ENCODE results near the gene POLR2H. TPM values are rescaled to one million over a fixed set of nuclear protein-coding genes. Genes with fewer than 3 reads are reported as not detected.

Gene POLR2H
- total and polyA plus RNA-seq, 8 donors = 14.0 to 273 (median 110) TPM

- WGBS, 5 donors = 69 to 74% (median 72%) methylated on average over 6 to 7 of the region's 7 CpGs
- peaks cover 0 to 68% (median 32%) of the 10 kb centered on the region in 3 donors for H3K27me3 ChIP-seq
- no peak within 1 kb of the TSS for H3K4me3 ChIP-seq
- H3K27ac ChIP-seq = peak within 1 kb of the TSS; percentile 14 to 79 (median 71)
- H3K9me3 ChIP-seq = no peaks in the 10 kb centered on the region
- intact Hi-C loops (cut with DNase I; ENCODE audit: low total_unique reads) = loop anchor here (10.0 kb wide), 1 partner anchor 137 kb away; no protein-coding TSS in a partner anchor
- no peak for TF ChIP-seq POLR2A (IDR thresholded peaks at IDR 0.05)
- no peak for TF ChIP-seq EP300 (IDR thresholded peaks at IDR 0.05)
- no peak for TF ChIP-seq CTCF (IDR thresholded peaks at IDR 0.05)
- TF ChIP-seq POLR2AphosphoS5 (IDR thresholded peaks at IDR 0.05) = peak in 1 of 3 donors; percentile 3
- peaks cover 0 to 5% (median 0%) of the 10 kb centered on the region in 4 donors for H3K36me3 ChIP-seq
- peaks cover 23 to 45% (median 37%) of the 10 kb centered on the region in 4 donors for H3K4me1 ChIP-seq
- peak in 1 of 2 donors; percentile 55 for DNase-seq
Observed at GRCh38 chr3:184377882-184378445, 16.5 kb downstream of the POLR2H start, which contains the start of gene THPO. THPO (minus strand) TSS chr3:184378207; CDS start chr3:184376259, 1,948 bp downstream.

GRCh38 chr3:184378651-184379357 is 17.3 kb downstream of the POLR2H start:
- Histone ChIP-seq H3K4me3 (no peak overlapping the region), H3K27me3 (peaks cover 0 to 71% (median 32%) of the 10 kb centered on the region in 3 donors), H3K4me1 (peaks cover 23 to 45% (median 37%) of the 10 kb centered on the region in 4 donors), H3K27ac (peak overlapping the region in 4 of 5 donors; percentile 39 to 79 (median 74)), H3K9me3 (no peaks in the 10 kb centered on the region), H3K36me3 (peaks cover 0 to 7% (median 0%) of the 10 kb centered on the region in 4 donors)
- intact Hi-C loops (cut with DNase I; ENCODE audit: low total_unique reads) = loop anchor here (10.0 kb wide), 1 partner anchor 136 kb away; no protein-coding TSS in a partner anchor
- no peak for TF ChIP-seq EP300 (IDR thresholded peaks at IDR 0.05)
- TF ChIP-seq POLR2A (IDR thresholded peaks at IDR 0.05) = no peak
- TF ChIP-seq CTCF (IDR thresholded peaks at IDR 0.05) = no peak
- no peak for TF ChIP-seq POLR2AphosphoS5 (IDR thresholded peaks at IDR 0.05)
- no peak for DNase-seq
- 73 to 78% (median 75%) methylated on average over 10 of the region's 10 CpGs for WGBS, 5 donors

- intact Hi-C loops (cut with DNase I; ENCODE audit: low total_unique reads) = loop anchor here (10.0 kb wide), 1 partner anchor 135 kb away; no protein-coding TSS in a partner anchor
- H3K9me3 ChIP-seq = no peaks in the 10 kb centered on the region
- no peak for TF ChIP-seq POLR2AphosphoS5 (IDR thresholded peaks at IDR 0.05)
- no peak for TF ChIP-seq POLR2A (IDR thresholded peaks at IDR 0.05)
- TF ChIP-seq EP300 (IDR thresholded peaks at IDR 0.05) = no peak
- no peak for TF ChIP-seq CTCF (IDR thresholded peaks at IDR 0.05)
- H3K27me3 ChIP-seq = peaks cover 0 to 71% (median 32%) of the 10 kb centered on the region in 3 donors
- peaks cover 0 to 7% (median 2%) of the 10 kb centered on the region in 4 donors for H3K36me3 ChIP-seq
- peaks cover 23 to 45% (median 37%) of the 10 kb centered on the region in 4 donors for H3K4me1 ChIP-seq
- WGBS, 5 donors = 26 to 50% (median 42%) methylated on average over 10 to 52 of the region's 71 CpGs
- peak within 1 kb of the TSS; percentile 15 to 79 (median 71) for H3K27ac ChIP-seq
- peak in 1 of 2 donors; percentile 58 for DNase-seq
- peak within 1 kb of the TSS; percentile 57 to 62 (median 60) for H3K4me3 ChIP-seq
Observed at GRCh38 chr3:184379358-184380184, 18.1 kb downstream of the POLR2H start, which contains the start of gene CHRD. CHRD (plus strand) TSS chr3:184380054; CDS start chr3:184380319, 265 bp downstream.
